Activated T-cell treated with anti-CD3 and anti-CD28 coated beads for 4 hours (primary cell): Measurements from ENCODE around the gene HPCAL1.

Experiments used
- DNase-seq: peaks from one replicate; pipeline ENCODE4 v3.0.0-alpha.2; 2020

The HPCAL1 gene

DNA sequence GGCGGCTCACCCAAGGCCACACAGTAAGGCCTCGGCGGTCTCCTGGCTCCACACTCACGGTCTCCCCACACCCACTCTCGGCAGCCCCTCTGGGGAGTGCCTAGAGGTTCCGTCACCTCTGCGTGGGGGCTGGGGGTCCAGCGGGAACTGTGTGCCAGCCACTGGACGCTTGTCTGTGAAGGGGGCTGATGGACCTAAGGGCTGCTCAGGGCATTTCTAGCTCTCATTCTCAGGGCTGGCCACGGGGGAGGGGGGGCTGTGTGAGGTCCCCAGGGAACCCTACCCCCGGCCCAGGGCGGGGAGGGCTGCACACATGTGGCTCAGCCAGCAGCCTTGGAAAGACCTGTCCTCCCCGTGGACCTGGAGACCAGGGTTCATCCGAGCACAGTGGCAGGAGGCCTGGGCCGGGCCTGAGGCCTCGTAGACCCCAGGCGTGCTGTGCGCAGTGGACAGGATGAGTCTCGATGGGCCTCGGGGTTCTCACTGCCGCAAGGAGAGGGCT is 172.6 kb downstream of the HPCAL1 start:
- DNase-seq: no peak

- no peak for DNase-seq
Observed at GRCh38 chr2:10475811-10476660, 173.3 kb downstream of the HPCAL1 start.

DNA sequence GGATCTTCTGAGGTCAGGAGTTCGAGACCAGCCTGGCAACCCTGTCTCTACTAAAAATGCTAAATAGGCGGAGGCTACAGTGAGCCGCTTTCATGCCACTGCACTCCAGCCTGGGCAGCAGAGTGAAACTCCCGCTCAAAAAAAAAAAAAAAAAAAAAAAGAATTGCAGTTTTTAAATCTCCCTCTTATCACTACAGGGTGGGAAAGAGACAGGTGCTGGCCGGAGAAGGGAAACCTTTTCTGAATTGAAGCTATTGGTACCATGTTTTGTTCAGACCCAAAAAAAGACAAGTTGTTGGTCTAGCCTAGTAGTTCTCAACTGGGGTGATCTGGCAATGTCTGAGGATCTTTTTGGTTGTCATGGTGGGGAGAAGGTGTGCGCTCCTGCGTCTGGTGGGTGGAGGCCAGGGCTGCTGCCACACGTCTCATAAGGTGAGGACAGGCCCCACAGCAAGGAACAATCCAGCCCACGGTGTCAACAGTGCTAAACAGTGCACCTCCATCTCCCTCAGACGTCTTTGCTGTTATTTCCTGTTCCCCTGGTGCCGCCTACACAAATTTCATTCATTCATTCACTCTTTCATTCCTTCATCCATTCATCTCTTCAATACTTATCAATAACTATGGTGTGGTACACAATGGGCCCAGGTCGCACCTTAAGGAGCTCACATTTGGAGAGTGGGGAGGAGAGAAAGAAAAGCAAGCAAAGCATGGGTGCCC is 174.2 kb downstream of the HPCAL1 start:
- no peak for DNase-seq
